Neuronal stem cell (in vitro differentiated cells): ENCODE data around the gene SLC7A10.

Experiments
- DNase-seq: peaks from one replicate; pipeline ENCODE4 v3.0.0-alpha.2; 2013; ENCODE audit warnings: low spot score
- H2AFZ ChIP-seq: one replicate; pipeline ENCODE4 v1.6.1; 2013; ENCODE audit warnings: mild to moderate bottlenecking, low read length, inconsistent platforms
- H2AK5ac ChIP-seq: 2 replicates; pipeline ENCODE4 v1.6.1; 2013; ENCODE audit warnings: low read depth, mild to moderate bottlenecking, inconsistent platforms, low read length, moderate library complexity, mixed read lengths
- H2BK120ac ChIP-seq: 2 replicates; pipeline ENCODE4 v1.6.1; 2013; ENCODE audit warnings: low read depth, mild to moderate bottlenecking, inconsistent platforms, low read length, moderate library complexity, mixed read lengths
- H2BK12ac ChIP-seq: one replicate; pipeline ENCODE4 v1.6.1; 2013; ENCODE audit warnings: low read length, inconsistent platforms
- H2BK15ac ChIP-seq: 2 replicates; pipeline ENCODE4 v1.6.1; 2013; ENCODE audit warnings: mild to moderate bottlenecking, low read length, inconsistent platforms, mixed read lengths
- H2BK5ac ChIP-seq: one replicate; pipeline ENCODE4 v1.6.1; 2013; ENCODE audit warnings: inconsistent platforms, mild to moderate bottlenecking, low read length, moderate library complexity
- H3K14ac ChIP-seq: one replicate; pipeline ENCODE4 v1.6.1; 2013; ENCODE audit warnings: low read length, inconsistent platforms
- H3K18ac ChIP-seq: 2 replicates; pipeline ENCODE4 v1.6.1; 2013; ENCODE audit warnings: low read length, inconsistent platforms
- H3K23ac ChIP-seq: 2 replicates; pipeline ENCODE4 v1.6.1; 2013; ENCODE audit warnings: low read depth, mild to moderate bottlenecking, mixed read lengths, low read length, inconsistent platforms; ENCODE audit not compliant: poor library complexity
- H3K27ac ChIP-seq: replicated peaks from 3 replicates; pipeline ENCODE4 v1.5.1; 2013; ENCODE audit warnings: low read length, inconsistent platforms
- H3K27me3 ChIP-seq, 3 experiments: 2 replicates each; pipeline ENCODE4 v1.6.1; 2013; ENCODE audit warnings: low read length in 3 of 3, mild to moderate bottlenecking in 2 of 3, inconsistent platforms in 1 of 3, low read depth in 1 of 3, mixed read lengths in 1 of 3, moderate library complexity in 1 of 3; ENCODE audit not compliant: control insufficient read depth in 3 of 3, insufficient read depth in 3 of 3
- H3K36me3 ChIP-seq, 2 donors: replicated peaks in 1 of 2; 2 replicates each; pipeline ENCODE4 v1.6.1; 2013; ENCODE audit warnings: low read length in 2 of 2; ENCODE audit not compliant: control insufficient read depth in 2 of 2, insufficient read depth in 2 of 2
- H3K4ac ChIP-seq: 2 replicates; pipeline ENCODE4 v1.6.1; 2013; ENCODE audit warnings: inconsistent platforms, mild to moderate bottlenecking, low read length, moderate library complexity
- H3K4me1 ChIP-seq, 2 donors: 1 replicate in 1 of 2; 2 replicates in 1 of 2; pipeline ENCODE4 v1.6.1; 2013; ENCODE audit warnings: low read length in 2 of 2, low read depth in 1 of 2; ENCODE audit not compliant: control insufficient read depth in 2 of 2, insufficient read depth in 1 of 2
- H3K4me2 ChIP-seq: one replicate; pipeline ENCODE4 v1.6.1; 2013; ENCODE audit warnings: mild to moderate bottlenecking, low read length, inconsistent platforms; ENCODE audit not compliant: insufficient read depth, poor library complexity, severe bottlenecking
- H3K4me3 ChIP-seq, 2 donors: 2 replicates each; pipeline ENCODE4 v1.5.1; 2013; ENCODE audit warnings: low read length in 2 of 2, mild to moderate bottlenecking in 2 of 2, inconsistent platforms in 1 of 2, moderate library complexity in 1 of 2
- H3K79me1 ChIP-seq: one replicate; pipeline ENCODE4 v1.6.1; 2013; ENCODE audit warnings: low read depth, mild to moderate bottlenecking, inconsistent platforms, low read length, moderate library complexity
- H3K9ac ChIP-seq: one replicate; pipeline ENCODE4 v1.6.1; 2013; ENCODE audit warnings: mild to moderate bottlenecking, low read depth, low read length, inconsistent platforms; ENCODE audit not compliant: poor library complexity
- H3K9me3 ChIP-seq, 2 donors: replicated peaks in 1 of 2; 2 replicates each; pipeline versions ENCODE3 to v1.6.1; 2013; ENCODE audit warnings: low read length in 2 of 2, mild to moderate bottlenecking in 2 of 2, inconsistent platforms in 1 of 2, low read depth in 1 of 2, mixed read lengths in 1 of 2, moderate library complexity in 1 of 2; ENCODE audit not compliant: control insufficient read depth in 2 of 2, insufficient read depth in 1 of 2
- H4K8ac ChIP-seq: one replicate; pipeline ENCODE4 v1.6.1; 2013; ENCODE audit warnings: low read depth, mild to moderate bottlenecking, inconsistent platforms, low read length, moderate library complexity
- H4K91ac ChIP-seq: one replicate; pipeline ENCODE4 v1.6.1; 2013; ENCODE audit warnings: low read length, low read depth, mild to moderate bottlenecking, inconsistent platforms; ENCODE audit not compliant: poor library complexity
- WGBS, 2 donors: extraction: QIAGEN DNeasy Blood & Tissue Kit; methylation state at CpG; one replicate each; pipeline ENCODE4 v1.1.7; 2013; ENCODE audit warnings: missing lambda C conversion rate in 2 of 2, mixed read lengths in 1 of 2; ENCODE audit not compliant: insufficient read length in 2 of 2, insufficient replicate concordance in 1 of 2; ENCODE audit errors: extremely low coverage in 2 of 2; 5-methylcytosine and 5-hydroxymethylcytosine counted together

The SLC7A10 gene

GRCh38 chr19:33229962-33230361 lies 4.3 kb upstream of the SLC7A10 start:
- Histone ChIP-seq H2BK12ac (no peak overlapping the region), H3K27me3 (peaks cover 21 to 54% (median 24%) of the 10 kb centered on the region in 3 experiments), H3K79me1 (peaks cover 2% of the 10 kb centered on the region), H2BK120ac (no peak overlapping the region), H3K14ac (peak overlapping the region; percentile 32), H4K91ac (no peak overlapping the region), H2AFZ (no peak overlapping the region), H3K36me3 (no peaks in the 10 kb centered on the region), H3K9me3 (peaks cover 6 to 28% of the 10 kb centered on the region in 2 donors), H3K18ac (no peak overlapping the region), H3K4ac (no peak overlapping the region), H3K4me3 (no peak overlapping the region), H2AK5ac (no peak overlapping the region), H4K8ac (no peak overlapping the region), H2BK5ac (no peak overlapping the region), H3K4me2 (no peak overlapping the region), H3K4me1 (peaks cover 0 to 5% of the 10 kb centered on the region in 2 donors), H3K23ac (no peak overlapping the region), H3K9ac (no peak overlapping the region), H3K27ac (no peak overlapping the region), H2BK15ac (no peak overlapping the region)
- no peak for DNase-seq
- WGBS, 2 donors = no CpG with 5 or more reads among the region's 5 CpGs

- peaks cover 21 to 71% (median 38%) of the 10 kb centered on the region in 3 experiments for H3K27me3 ChIP-seq
Observed at GRCh38 chr19:33227870-33228599, 2.4 kb upstream of the SLC7A10 start.

GRCh38 chr19:33227242-33227650 lies 1.6 kb upstream of the SLC7A10 start:
- Histone ChIP-seq H3K36me3 (no peaks in the 10 kb centered on the region), H3K4me3 (peak overlapping the region in 1 of 2 donors; percentile 0), H3K14ac (no peak overlapping the region), H2AK5ac (peak overlapping the region; percentile 88), H3K79me1 (no peaks in the 10 kb centered on the region), H2BK5ac (no peak overlapping the region), H3K23ac (no peak overlapping the region), H2BK15ac (no peak overlapping the region), H4K8ac (no peak overlapping the region), H3K27me3 (peaks cover 21 to 72% (median 38%) of the 10 kb centered on the region in 3 experiments), H2AFZ (peak overlapping the region; percentile 86), H3K18ac (peak overlapping the region; percentile 71), H3K4me1 (peaks cover 0 to 9% of the 10 kb centered on the region in 2 donors), H4K91ac (no peak overlapping the region), H3K9ac (no peak overlapping the region), H2BK120ac (no peak overlapping the region), H3K27ac (no peak overlapping the region), H3K9me3 (peaks cover 6 to 28% of the 10 kb centered on the region in 2 donors), H3K4me2 (no peak overlapping the region), H3K4ac (no peak overlapping the region), H2BK12ac (no peak overlapping the region)
- no peak for DNase-seq
- no CpG with 5 or more reads among the region's 18 CpGs for WGBS, 2 donors

More at GRCh38 chr19:33227870-33228599, 2.4 kb upstream of the SLC7A10 start:
- no CpG with 5 or more reads among the region's 1 CpG for WGBS, 2 donors
- H3K4me1 ChIP-seq = peaks cover 0 to 9% of the 10 kb centered on the region in 2 donors
- H3K18ac ChIP-seq = no peak overlapping the region
- no peak overlapping the region for H2BK12ac ChIP-seq
- no peak overlapping the region for H2BK15ac ChIP-seq
- no peak overlapping the region for H4K8ac ChIP-seq
- no peak overlapping the region for H3K9ac ChIP-seq
- H2BK5ac ChIP-seq = no peak overlapping the region
- no peak overlapping the region for H3K27ac ChIP-seq
- no peak overlapping the region for H3K23ac ChIP-seq
- no peaks in the 10 kb centered on the region for H3K36me3 ChIP-seq
- H4K91ac ChIP-seq = no peak overlapping the region
- no peak overlapping the region for H3K4me2 ChIP-seq
- DNase-seq = no peak
- no peak overlapping the region for H2AFZ ChIP-seq
- peaks cover under 1% of the 10 kb centered on the region for H3K79me1 ChIP-seq
- H3K4ac ChIP-seq = no peak overlapping the region
- peaks cover 6 to 28% of the 10 kb centered on the region in 2 donors for H3K9me3 ChIP-seq
- H2AK5ac ChIP-seq = no peak overlapping the region
- no peak overlapping the region for H2BK120ac ChIP-seq
- H3K14ac ChIP-seq = no peak overlapping the region
- no peak overlapping the region for H3K4me3 ChIP-seq

GRCh38 chr19:33226550-33227241 lies 1.0 kb upstream of the SLC7A10 start:
- DNase-seq = no peak
- no peak overlapping the region for H4K91ac ChIP-seq
- peak overlapping the region; percentile 86 for H2AFZ ChIP-seq
- H3K4me3 ChIP-seq = peak overlapping the region in 1 of 2 donors; percentile 15
- H3K23ac ChIP-seq = no peak overlapping the region
- H3K9ac ChIP-seq = no peak overlapping the region
- peak overlapping the region; percentile 88 for H2AK5ac ChIP-seq
- H3K4ac ChIP-seq = no peak overlapping the region
- peak overlapping the region; percentile 41 for H2BK12ac ChIP-seq
- no peak overlapping the region for H4K8ac ChIP-seq
- H3K79me1 ChIP-seq = no peaks in the 10 kb centered on the region
- H3K4me1 ChIP-seq = peaks cover 0 to 9% of the 10 kb centered on the region in 2 donors
- H3K27me3 ChIP-seq = peaks cover 21 to 70% (median 38%) of the 10 kb centered on the region in 3 experiments
- H2BK120ac ChIP-seq = no peak overlapping the region
- no peak overlapping the region for H2BK5ac ChIP-seq
- WGBS, 2 donors = no CpG with 5 or more reads among the region's 66 CpGs
- H3K9me3 ChIP-seq = peaks cover 6 to 28% of the 10 kb centered on the region in 2 donors
- H2BK15ac ChIP-seq = peak overlapping the region; percentile 85
- peak overlapping the region; percentile 77 for H3K4me2 ChIP-seq
- H3K36me3 ChIP-seq = no peaks in the 10 kb centered on the region
- H3K18ac ChIP-seq = peak overlapping the region; percentile 90
- H3K14ac ChIP-seq = no peak overlapping the region
- no peak overlapping the region for H3K27ac ChIP-seq
